GM23338 (cell line): Measurements from ENCODE around the gene MYH7. TPM values are rescaled to one million over a fixed set of nuclear protein-coding genes. Genes with fewer than 3 reads are reported as not detected.

Experiments used
- ATAC-seq: fragments of 200-7000 bp; cut with Tn5 transposase; 3 replicates; pipeline ENCODE4 v1.9.1; 2020
- DNase-seq: peaks from one replicate; pipeline ENCODE4 v3.0.0-alpha.2; 2015; ENCODE audit warnings: low spot score
- H2AFZ ChIP-seq: fragments of 200-600 bp; sonication (generic); 2 replicates; pipeline ENCODE4 v1.8.0; 2016; ENCODE audit warnings: antibody characterized with exemption, mild to moderate bottlenecking, moderate library complexity
- H3F3A ChIP-seq: fragments of 200-600 bp; sonication (generic); replicated peaks from 2 replicates; pipeline ENCODE4 v1.8.0; 2017; ENCODE audit warnings: antibody characterized with exemption, mixed run types, low read depth
- H3K27ac ChIP-seq: fragments of 200-600 bp; sonication (generic); 2 replicates; pipeline ENCODE4 v1.6.1; 2016; ENCODE audit warnings: low read depth
- H3K27me3 ChIP-seq: fragments of 200-600 bp; sonication (generic); 2 replicates; pipeline ENCODE4 v1.8.0; 2016; ENCODE audit warnings: mild to moderate bottlenecking, mixed run types, moderate library complexity; ENCODE audit not compliant: insufficient read depth
- H3K36me3 ChIP-seq: fragments of 200-600 bp; sonication (generic); 2 replicates; pipeline ENCODE4 v1.8.0; 2016; ENCODE audit warnings: mild to moderate bottlenecking; ENCODE audit not compliant: insufficient read depth
- H3K4me1 ChIP-seq: fragments of 200-600 bp; sonication (generic); 2 replicates; pipeline ENCODE4 v1.8.0; 2016; ENCODE audit warnings: mild to moderate bottlenecking, moderate library complexity; ENCODE audit not compliant: insufficient read depth
- H3K4me2 ChIP-seq: fragments of 200-600 bp; sonication (generic); 2 replicates; pipeline ENCODE4 v1.7.1; 2017; ENCODE audit warnings: mixed run types
- H3K4me3 ChIP-seq: fragments of 200-600 bp; sonication (generic); 2 replicates; pipeline ENCODE4 v1.6.1; 2016; ENCODE audit warnings: mixed run types
- H3K79me2 ChIP-seq: fragments of 200-600 bp; sonication (generic); replicated peaks from 2 replicates; pipeline ENCODE4 v1.8.0; 2017; ENCODE audit warnings: mild to moderate bottlenecking; ENCODE audit not compliant: insufficient read depth
- H3K9me2 ChIP-seq: fragments of 200-600 bp; sonication (generic); 2 replicates; pipeline ENCODE4 v1.8.0; 2017; ENCODE audit not compliant: insufficient read depth
- H4K20me1 ChIP-seq: fragments of 200-600 bp; sonication (generic); replicated peaks from 2 replicates; pipeline ENCODE4 v1.8.0; 2017; ENCODE audit warnings: mild to moderate bottlenecking; ENCODE audit not compliant: insufficient read depth
- H3K27ac Mint-ChIP-seq: 2 replicates; pipeline ENCODE4 v1.8.0; 2020; ENCODE audit warnings: inconsistent platforms, mild to moderate bottlenecking, moderate library complexity, mixed read lengths
- H3K27me3 Mint-ChIP-seq: 3 replicates; pipeline ENCODE4 v1.8.0; 2022; ENCODE audit warnings: low read depth, mild to moderate bottlenecking, moderate library complexity, mixed read lengths, inconsistent platforms; ENCODE audit not compliant: insufficient read depth, poor library complexity
- H3K36me3 Mint-ChIP-seq: 3 replicates; pipeline ENCODE4 v1.8.0; 2021; ENCODE audit warnings: low read depth, mild to moderate bottlenecking, inconsistent platforms, moderate library complexity, mixed read lengths
- H3K4me1 Mint-ChIP-seq: 3 replicates; pipeline ENCODE4 v1.8.0; 2020; ENCODE audit warnings: mild to moderate bottlenecking, inconsistent platforms, mixed read lengths
- H3K4me3 Mint-ChIP-seq: 3 replicates; pipeline ENCODE4 v1.8.0; 2021; ENCODE audit warnings: moderate library complexity, mild to moderate bottlenecking, inconsistent platforms, mixed read lengths
- H3K9me3 Mint-ChIP-seq: 3 replicates; pipeline ENCODE4 v1.8.0; 2020; ENCODE audit warnings: moderate library complexity, mild to moderate bottlenecking, inconsistent platforms, mixed read lengths
- EZH2 ChIP-seq: fragments of 200-600 bp; sonication (generic); IDR thresholded peaks from one replicate; pipeline ENCODE4 v1.8.0; 2017; ENCODE audit warnings: antibody characterized with exemption, mild to moderate bottlenecking, low read depth; ENCODE audit not compliant: unreplicated experiment
- EZH2phosphoT487 ChIP-seq: fragments of 200-600 bp; sonication (generic); IDR thresholded peaks from one replicate; pipeline ENCODE4 v1.8.1; 2018; ENCODE audit warnings: antibody characterized with exemption; ENCODE audit not compliant: unreplicated experiment
- JUNB ChIP-seq: IDR thresholded peaks from one replicate; pipeline ENCODE4 v1.6.1; 2016; ENCODE audit warnings: antibody characterized with exemption; ENCODE audit not compliant: unreplicated experiment
- NANOG ChIP-seq: IDR thresholded peaks from 2 replicates; pipeline ENCODE4 v1.6.1; 2016; ENCODE audit warnings: antibody characterized with exemption, borderline replicate concordance
- POLR2AphosphoS5 ChIP-seq: IDR thresholded peaks from 2 replicates; pipeline ENCODE4 v1.6.1; 2016; ENCODE audit warnings: antibody characterized with exemption, low read depth
- STAT1 ChIP-seq: IDR thresholded peaks from one replicate; pipeline ENCODE4 v1.6.1; 2016; ENCODE audit warnings: antibody characterized with exemption; ENCODE audit not compliant: unreplicated experiment
- ZNF114 ChIP-seq: fragments of 250-450 bp; sonication (Bioruptor Pico); IDR thresholded peaks from 2 replicates; pipeline ENCODE4 v1.5.0; 2020; ENCODE audit warnings: mild to moderate bottlenecking, moderate library complexity
- ZNF331 ChIP-seq: fragments of 250-450 bp; sonication (Bioruptor Pico); IDR thresholded peaks from 2 replicates; pipeline ENCODE4 v1.5.0; 2020; ENCODE audit warnings: low read depth, mild to moderate bottlenecking, moderate library complexity
- polyA plus RNA-seq: library from polyadenylated mRNA; unstranded; fragments of >200 nt; fragmentation: Nextera tagmentation; extraction: Ambion mirVana; gene quantifications from 2 replicates; pipeline ENCODE4 v1.2.1, GENCODE V29; 2016
- total RNA-seq: library from RNA; depleted of rRNA; stranded (reverse); fragments of >200 nt; shearing (Covaris generic); gene quantifications from 2 replicates; pipeline ENCODE4 v1.2.3, GENCODE V29; 2014
- TF ChIP-seq, protein P1 (sequence below), 2 experiments: fragments of 200-600 bp in 1 of 2; sonication (generic) in 1 of 2; conservative IDR thresholded peaks; 2 replicates each; pipeline versions ENCODE4 v1.5.1 to v1.6.1; 2016 to 2017; ENCODE audit warnings: antibody characterized with exemption in 2 of 2, low read depth in 2 of 2, mild to moderate bottlenecking in 2 of 2, moderate library complexity in 1 of 2
- TF ChIP-seq, protein P2 (sequence below): fragments of 250-450 bp; sonication (Bioruptor Pico); IDR thresholded peaks from 2 replicates; pipeline ENCODE4 v1.5.0; 2020; ENCODE audit warnings: mild to moderate bottlenecking, moderate library complexity
- TF ChIP-seq, protein P3 (sequence below): IDR thresholded peaks from 2 replicates; pipeline ENCODE4 v1.6.1; 2016; ENCODE audit warnings: antibody characterized with exemption

MYH7 gene
- total and polyA plus RNA-seq, 2 experiments from 2014 or later: not detected

DNA sequence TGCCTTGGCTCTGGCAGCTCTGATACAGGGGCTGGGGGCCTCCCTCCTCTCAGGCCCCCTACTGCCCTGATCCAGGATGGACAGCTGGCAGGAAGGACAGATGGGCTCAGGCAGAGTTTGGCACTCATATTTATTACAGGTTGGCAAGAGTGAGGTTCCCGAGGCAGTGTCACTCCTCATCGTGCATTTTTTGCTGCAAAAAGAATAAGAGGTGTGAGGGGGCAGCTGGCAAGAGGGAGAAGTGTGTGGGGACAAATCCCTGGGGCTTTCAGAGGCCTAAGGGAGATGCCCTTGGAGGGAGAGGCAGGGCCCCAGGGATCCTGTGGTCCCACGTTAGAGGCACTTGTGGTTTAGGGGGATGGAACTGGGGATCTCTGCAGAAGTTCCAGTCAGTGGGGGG is 53.6 kb downstream of the MYH7 start:
- Histone ChIP-seq H3K79me2 (no peaks in the 10 kb centered on the region), H4K20me1 (no peaks in the 10 kb centered on the region; the same call in 1 of the 2 replicates), H3K27me3 (peaks cover 23% of the 10 kb centered on the region; the same call in 1 of the 2 replicates), H2AFZ (no peak overlapping the region), H3F3A (no peaks in the 10 kb centered on the region), H3K4me3 (no peak overlapping the region), H3K4me1 (no peaks in the 10 kb centered on the region; the same call in 1 of the 2 replicates), H3K36me3 (no peaks in the 10 kb centered on the region), H3K9me2 (no peaks in the 10 kb centered on the region), H3K4me2 (no peak overlapping the region), H3K27ac (no peak overlapping the region)
- Mint-ChIP-seq H3K27ac (no peak overlapping the region), H3K9me3 (no peaks in the 10 kb centered on the region; the same call in 2 of the 3 replicates), H3K27me3 (peaks cover 20% of the 10 kb centered on the region), H3K4me1 (peaks cover 10% of the 10 kb centered on the region), H3K4me3 (no peak overlapping the region), H3K36me3 (no peaks in the 10 kb centered on the region; the same call in 2 of the 3 replicates)
- ATAC-seq (no peak), DNase-seq (no peak)
- TF ChIP-seq EZH2 (no peak), ZNF114 (CRISPR knock-in tag) (no peak), POLR2AphosphoS5 (no peak), ZNF331 (CRISPR knock-in tag) (no peak), NANOG (no peak)
- TF ChIP-seq, protein P1, sequence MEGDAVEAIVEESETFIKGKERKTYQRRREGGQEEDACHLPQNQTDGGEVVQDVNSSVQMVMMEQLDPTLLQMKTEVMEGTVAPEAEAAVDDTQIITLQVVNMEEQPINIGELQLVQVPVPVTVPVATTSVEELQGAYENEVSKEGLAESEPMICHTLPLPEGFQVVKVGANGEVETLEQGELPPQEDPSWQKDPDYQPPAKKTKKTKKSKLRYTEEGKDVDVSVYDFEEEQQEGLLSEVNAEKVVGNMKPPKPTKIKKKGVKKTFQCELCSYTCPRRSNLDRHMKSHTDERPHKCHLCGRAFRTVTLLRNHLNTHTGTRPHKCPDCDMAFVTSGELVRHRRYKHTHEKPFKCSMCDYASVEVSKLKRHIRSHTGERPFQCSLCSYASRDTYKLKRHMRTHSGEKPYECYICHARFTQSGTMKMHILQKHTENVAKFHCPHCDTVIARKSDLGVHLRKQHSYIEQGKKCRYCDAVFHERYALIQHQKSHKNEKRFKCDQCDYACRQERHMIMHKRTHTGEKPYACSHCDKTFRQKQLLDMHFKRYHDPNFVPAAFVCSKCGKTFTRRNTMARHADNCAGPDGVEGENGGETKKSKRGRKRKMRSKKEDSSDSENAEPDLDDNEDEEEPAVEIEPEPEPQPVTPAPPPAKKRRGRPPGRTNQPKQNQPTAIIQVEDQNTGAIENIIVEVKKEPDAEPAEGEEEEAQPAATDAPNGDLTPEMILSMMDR (conservative IDR thresholded peaks at IDR 0.05; ENCODE audit: low read depth in 2 of 2): no peak

DNA sequence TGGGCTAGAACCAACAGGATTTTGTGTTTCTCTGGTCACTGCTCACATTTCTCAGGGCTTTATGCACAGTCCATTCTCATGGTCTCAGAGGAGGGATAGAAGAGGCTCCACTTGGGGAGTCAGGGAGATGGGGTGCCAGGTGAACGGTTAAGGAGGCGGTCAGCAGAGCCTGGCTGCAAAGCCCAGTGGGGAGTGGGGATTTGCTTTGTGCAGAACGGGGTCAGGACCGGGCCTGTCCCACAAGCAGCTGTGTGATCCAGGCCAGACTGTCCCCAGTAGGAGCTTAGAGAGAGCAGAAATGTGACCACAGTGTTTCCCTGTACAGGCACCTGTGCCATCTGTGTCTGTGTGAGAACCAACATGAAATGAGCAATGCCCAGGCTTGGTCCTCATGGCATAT is 54.5 kb downstream of the MYH7 start:
- no peak overlapping the region for H3K27ac Mint-ChIP-seq
- TF ChIP-seq, protein P2, sequence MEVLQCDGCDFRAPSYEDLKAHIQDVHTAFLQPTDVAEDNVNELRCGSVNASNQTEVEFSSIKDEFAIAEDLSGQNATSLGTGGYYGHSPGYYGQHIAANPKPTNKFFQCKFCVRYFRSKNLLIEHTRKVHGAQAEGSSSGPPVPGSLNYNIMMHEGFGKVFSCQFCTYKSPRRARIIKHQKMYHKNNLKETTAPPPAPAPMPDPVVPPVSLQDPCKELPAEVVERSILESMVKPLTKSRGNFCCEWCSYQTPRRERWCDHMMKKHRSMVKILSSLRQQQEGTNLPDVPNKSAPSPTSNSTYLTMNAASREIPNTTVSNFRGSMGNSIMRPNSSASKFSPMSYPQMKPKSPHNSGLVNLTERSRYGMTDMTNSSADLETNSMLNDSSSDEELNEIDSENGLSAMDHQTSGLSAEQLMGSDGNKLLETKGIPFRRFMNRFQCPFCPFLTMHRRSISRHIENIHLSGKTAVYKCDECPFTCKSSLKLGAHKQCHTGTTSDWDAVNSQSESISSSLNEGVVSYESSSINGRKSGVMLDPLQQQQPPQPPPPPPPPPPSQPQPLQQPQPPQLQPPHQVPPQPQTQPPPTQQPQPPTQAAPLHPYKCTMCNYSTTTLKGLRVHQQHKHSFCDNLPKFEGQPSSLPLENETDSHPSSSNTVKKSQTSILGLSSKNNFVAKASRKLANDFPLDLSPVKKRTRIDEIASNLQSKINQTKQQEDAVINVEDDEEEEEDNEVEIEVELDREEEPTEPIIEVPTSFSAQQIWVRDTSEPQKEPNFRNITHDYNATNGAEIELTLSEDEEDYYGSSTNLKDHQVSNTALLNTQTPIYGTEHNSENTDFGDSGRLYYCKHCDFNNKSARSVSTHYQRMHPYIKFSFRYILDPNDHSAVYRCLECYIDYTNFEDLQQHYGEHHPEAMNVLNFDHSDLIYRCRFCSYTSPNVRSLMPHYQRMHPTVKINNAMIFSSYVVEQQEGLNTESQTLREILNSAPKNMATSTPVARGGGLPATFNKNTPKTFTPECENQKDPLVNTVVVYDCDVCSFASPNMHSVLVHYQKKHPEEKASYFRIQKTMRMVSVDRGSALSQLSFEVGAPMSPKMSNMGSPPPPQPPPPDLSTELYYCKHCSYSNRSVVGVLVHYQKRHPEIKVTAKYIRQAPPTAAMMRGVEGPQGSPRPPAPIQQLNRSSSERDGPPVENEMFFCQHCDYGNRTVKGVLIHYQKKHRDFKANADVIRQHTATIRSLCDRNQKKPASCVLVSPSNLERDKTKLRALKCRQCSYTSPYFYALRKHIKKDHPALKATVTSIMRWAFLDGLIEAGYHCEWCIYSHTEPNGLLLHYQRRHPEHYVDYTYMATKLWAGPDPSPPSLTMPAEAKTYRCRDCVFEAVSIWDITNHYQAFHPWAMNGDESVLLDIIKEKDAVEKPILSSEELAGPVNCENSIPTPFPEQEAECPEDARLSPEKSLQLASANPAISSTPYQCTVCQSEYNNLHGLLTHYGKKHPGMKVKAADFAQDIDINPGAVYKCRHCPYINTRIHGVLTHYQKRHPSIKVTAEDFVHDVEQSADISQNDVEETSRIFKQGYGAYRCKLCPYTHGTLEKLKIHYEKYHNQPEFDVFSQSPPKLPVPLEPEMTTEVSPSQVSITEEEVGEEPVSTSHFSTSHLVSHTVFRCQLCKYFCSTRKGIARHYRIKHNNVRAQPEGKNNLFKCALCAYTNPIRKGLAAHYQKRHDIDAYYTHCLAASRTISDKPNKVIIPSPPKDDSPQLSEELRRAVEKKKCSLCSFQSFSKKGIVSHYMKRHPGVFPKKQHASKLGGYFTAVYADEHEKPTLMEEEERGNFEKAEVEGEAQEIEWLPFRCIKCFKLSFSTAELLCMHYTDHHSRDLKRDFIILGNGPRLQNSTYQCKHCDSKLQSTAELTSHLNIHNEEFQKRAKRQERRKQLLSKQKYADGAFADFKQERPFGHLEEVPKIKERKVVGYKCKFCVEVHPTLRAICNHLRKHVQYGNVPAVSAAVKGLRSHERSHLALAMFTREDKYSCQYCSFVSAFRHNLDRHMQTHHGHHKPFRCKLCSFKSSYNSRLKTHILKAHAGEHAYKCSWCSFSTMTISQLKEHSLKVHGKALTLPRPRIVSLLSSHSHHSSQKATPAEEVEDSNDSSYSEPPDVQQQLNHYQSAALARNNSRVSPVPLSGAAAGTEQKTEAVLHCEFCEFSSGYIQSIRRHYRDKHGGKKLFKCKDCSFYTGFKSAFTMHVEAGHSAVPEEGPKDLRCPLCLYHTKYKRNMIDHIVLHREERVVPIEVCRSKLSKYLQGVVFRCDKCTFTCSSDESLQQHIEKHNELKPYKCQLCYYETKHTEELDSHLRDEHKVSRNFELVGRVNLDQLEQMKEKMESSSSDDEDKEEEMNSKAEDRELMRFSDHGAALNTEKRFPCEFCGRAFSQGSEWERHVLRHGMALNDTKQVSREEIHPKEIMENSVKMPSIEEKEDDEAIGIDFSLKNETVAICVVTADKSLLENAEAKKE (CRISPR knock-in tag): no peak
- TF ChIP-seq POLR2AphosphoS5 (no peak), STAT1 (no peak), JUNB (no peak), EZH2phosphoT487 (no peak), NANOG (no peak), ZNF114 (CRISPR knock-in tag) (no peak)
- TF ChIP-seq, protein P3, sequence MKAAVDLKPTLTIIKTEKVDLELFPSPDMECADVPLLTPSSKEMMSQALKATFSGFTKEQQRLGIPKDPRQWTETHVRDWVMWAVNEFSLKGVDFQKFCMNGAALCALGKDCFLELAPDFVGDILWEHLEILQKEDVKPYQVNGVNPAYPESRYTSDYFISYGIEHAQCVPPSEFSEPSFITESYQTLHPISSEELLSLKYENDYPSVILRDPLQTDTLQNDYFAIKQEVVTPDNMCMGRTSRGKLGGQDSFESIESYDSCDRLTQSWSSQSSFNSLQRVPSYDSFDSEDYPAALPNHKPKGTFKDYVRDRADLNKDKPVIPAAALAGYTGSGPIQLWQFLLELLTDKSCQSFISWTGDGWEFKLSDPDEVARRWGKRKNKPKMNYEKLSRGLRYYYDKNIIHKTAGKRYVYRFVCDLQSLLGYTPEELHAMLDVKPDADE: no peak

More for the DNA sequence above, 54.5 kb downstream of the MYH7 start:
- no peaks in the 10 kb centered on the region; the same call in 2 of the 3 replicates for H3K9me3 Mint-ChIP-seq
- no peaks in the 10 kb centered on the region; the same call in 1 of the 2 replicates for H4K20me1 ChIP-seq
- H3K9me2 ChIP-seq: no peaks in the 10 kb centered on the region
- H3K4me3 Mint-ChIP-seq: no peak overlapping the region; the same call in 2 of the 3 replicates
- H3F3A ChIP-seq: no peaks in the 10 kb centered on the region
- DNase-seq: no peak
- H3K27ac ChIP-seq: no peak overlapping the region
- H3K4me3 ChIP-seq: no peak overlapping the region
- H3K4me1 Mint-ChIP-seq: peaks cover 19% of the 10 kb centered on the region
- no peak overlapping the region for H2AFZ ChIP-seq
- no peak for ATAC-seq
- H3K79me2 ChIP-seq: no peaks in the 10 kb centered on the region
- peaks cover 23% of the 10 kb centered on the region for H3K27me3 Mint-ChIP-seq
- H3K4me2 ChIP-seq: no peak overlapping the region
- H3K27me3 ChIP-seq: peaks cover 30% of the 10 kb centered on the region; the same call in 1 of the 2 replicates
- no peaks in the 10 kb centered on the region for H3K36me3 ChIP-seq
- peaks cover 9% of the 10 kb centered on the region; the same call in 1 of the 2 replicates for H3K4me1 ChIP-seq
- H3K36me3 Mint-ChIP-seq: no peaks in the 10 kb centered on the region
